ENCODE results near the gene DNAH3.
"Not testable (repeated sequence)": the region's sequence is repeated elsewhere in the genome, so short reads cannot be mapped to it uniquely, and the experiment has no call there.

The DNAH3 gene

GRCh38 chr16:21167929-21168602 is 17.4 kb upstream of the DNAH3 start:
- DNase-seq: no peak

GRCh38 chr16:21167360-21167759 is 16.7 kb upstream of the DNAH3 start:
- DNase-seq: no peak

- DNase-seq: no peak
Measured at GRCh38 chr16:21166561-21166961, 15.9 kb upstream of the DNAH3 start.

- DNase-seq: no peak
Measured at GRCh38 chr16:21164521-21165168, 14.0 kb upstream of the DNAH3 start.

- no peak for DNase-seq
Measured at GRCh38 chr16:21163576-21163975, 12.9 kb upstream of the DNAH3 start.

GRCh38 chr16:21162661-21163151 is 12.1 kb upstream of the DNAH3 start:
- DNase-seq: no peak

GRCh38 chr16:21161211-21161610 is 10.6 kb upstream of the DNAH3 start:
- DNase-seq: no peak

GRCh38 chr16:21160276-21160675 is 9.6 kb upstream of the DNAH3 start:
- no peak for DNase-seq

- no peak for DNase-seq
Measured at GRCh38 chr16:21159281-21159951, 8.8 kb upstream of the DNAH3 start.

GRCh38 chr16:21158208-21159110 is 7.8 kb upstream of the DNAH3 start, which contains the start of gene LDAF1:
Gene LDAF1, plus strand, starts transcription at chr16:21158674. Its CDS starts 2,509 bp downstream, at chr16:21161183.
- DNase-seq: peak; percentile 52

- DNase-seq: no peak
Measured at GRCh38 chr16:21157632-21158031, 7.0 kb upstream of the DNAH3 start.

GRCh38 chr16:21156767-21157467 is 6.3 kb upstream of the DNAH3 start:
- no peak for DNase-seq

GRCh38 chr16:21156011-21156410 is 5.4 kb upstream of the DNAH3 start:
- not testable (repeated sequence) for DNase-seq

GRCh38 chr16:21153124-21153729 is 2.6 kb upstream of the DNAH3 start:
- not testable (repeated sequence) for DNase-seq

GRCh38 chr16:21152160-21153030 is 1.7 kb upstream of the DNAH3 start:
- not testable (repeated sequence) for DNase-seq

GRCh38 chr16:21145738-21146137 is 4.9 kb downstream of the DNAH3 start:
- no peak for DNase-seq

GRCh38 chr16:21134053-21134452 is 16.6 kb downstream of the DNAH3 start:
- DNase-seq: no peak

- DNase-seq: no peak
Measured at GRCh38 chr16:21130811-21131210, 19.8 kb downstream of the DNAH3 start.

GRCh38 chr16:21128991-21129390 is 21.7 kb downstream of the DNAH3 start:
- DNase-seq: no peak

GRCh38 chr16:21126518-21126917 is 24.1 kb downstream of the DNAH3 start:
- no peak for DNase-seq

GRCh38 chr16:21125191-21125590 is 25.5 kb downstream of the DNAH3 start:
- DNase-seq: no peak
